NCI-H345 treated with DMSO at 0.1 percent for 48 hours (cell line): ENCODE measurements around the gene PRKAG3.

Source experiments
- DNase-seq: peaks from one replicate; lab custom pipeline; 2025; ENCODE audit not compliant: unreplicated experiment; lab: John Stamatoyannopoulos, UW

Gene PRKAG3

DNA sequence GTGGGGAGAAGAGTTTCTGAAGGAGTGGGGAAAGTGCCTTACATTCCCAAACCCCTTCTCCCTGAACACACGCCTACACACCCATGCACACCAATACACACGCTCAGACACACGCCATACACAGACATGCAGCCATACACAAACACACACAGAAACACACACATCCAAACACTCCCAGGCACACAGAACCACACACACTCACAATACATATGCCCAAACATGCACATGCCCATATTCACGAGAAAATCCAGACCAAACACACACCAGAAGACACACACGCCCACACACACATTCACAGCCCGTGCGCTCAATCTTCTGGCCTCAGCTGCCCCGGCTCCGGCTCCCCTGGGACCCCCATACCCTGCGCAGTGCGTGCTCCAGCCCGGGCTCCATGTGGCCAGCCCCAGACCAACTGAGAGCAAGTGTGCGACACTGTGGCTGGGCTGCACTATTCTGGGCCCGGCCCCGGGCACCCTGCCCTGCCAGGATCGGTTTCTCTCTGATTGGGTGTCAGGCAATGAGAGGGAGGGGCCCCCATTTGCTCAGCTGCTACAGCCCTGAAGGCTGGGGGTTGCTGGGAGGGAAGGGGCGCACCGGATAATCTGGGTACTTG is at the start of gene PRKAG3:
TSS of gene PRKAG3 (minus strand) at position 426 of the 613 bp plus-strand sequence.
- DNase-seq: no peak

DNA sequence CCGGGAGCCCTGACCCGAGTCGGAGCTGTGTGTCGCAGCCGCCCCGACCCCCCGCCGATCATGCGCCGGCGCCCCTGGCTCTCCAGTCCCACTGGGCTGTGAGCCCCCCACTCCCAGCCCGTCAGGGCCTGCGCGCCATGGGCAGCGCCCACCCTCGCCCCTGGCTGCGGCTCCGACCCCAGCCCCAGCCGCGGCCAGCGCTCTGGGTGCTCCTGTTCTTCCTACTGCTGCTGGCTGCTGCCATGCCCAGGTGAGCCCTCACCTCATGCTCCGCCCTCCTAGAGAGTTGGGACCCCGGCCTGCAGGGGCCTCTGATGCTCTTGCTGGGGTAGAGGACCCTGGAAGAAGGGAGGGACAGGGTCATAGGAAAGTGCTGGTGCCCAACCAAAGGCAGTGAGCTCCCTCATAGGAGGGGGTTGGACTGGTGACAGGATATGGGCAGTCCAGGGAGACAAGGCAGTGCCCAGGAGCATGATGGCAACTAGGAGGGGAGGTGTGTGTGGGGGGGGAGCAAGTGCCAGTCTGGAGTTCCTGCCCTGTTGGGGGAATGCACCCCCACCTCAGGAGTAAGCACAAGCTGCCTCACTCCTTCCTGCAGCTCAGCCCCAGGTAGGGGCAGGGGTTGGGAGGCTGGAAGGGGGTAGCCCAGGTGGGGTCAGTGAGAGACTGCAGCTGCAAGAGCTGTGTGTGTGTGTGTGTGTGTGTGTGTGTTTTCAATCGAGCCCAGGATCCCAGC is 49.4 kb upstream of the PRKAG3 start:
- no peak for DNase-seq

DNA sequence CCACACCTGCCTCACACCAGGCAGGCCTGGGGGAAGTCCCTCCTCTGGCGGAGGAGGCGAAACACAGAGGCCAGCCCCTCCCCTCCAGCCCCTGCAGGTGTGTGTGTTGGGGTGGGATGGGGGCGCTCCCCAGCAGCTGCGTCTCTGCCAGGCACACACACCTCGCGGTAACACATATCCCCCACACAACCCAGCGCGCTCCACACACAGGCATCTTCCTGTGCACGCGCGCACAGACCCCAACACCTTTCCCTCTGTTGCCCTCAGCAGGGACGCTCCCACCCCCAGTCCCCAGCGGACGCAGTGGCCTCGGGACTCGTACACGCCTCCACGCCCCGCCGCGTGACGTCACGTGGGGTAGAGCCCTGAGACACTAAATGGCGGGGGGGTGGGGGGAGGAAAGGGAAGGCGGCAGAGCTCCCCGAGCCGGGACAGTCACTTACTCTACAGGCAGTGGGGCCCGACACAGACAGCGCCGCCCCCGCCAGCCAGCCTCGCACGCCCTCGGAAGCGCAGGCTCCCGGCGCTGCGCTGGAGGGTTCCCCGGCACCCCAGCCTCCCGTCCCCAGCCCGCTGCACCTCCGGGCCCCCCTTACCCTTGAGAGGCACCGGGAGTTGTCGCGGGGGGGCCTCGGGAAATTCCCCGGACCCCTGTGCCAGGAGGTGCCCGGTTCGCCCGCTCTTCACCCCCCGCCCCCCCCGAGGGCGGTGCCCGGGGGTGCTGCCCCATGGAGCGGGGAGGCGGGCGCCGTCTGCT is 48.7 kb upstream of the PRKAG3 start, which contains the start of gene WNT10A:
TSS of gene WNT10A (plus strand) at position 751 of the 757 bp plus-strand sequence. CDS start 144 bp downstream, outside the sequence.
- DNase-seq: peak; percentile 33

DNA sequence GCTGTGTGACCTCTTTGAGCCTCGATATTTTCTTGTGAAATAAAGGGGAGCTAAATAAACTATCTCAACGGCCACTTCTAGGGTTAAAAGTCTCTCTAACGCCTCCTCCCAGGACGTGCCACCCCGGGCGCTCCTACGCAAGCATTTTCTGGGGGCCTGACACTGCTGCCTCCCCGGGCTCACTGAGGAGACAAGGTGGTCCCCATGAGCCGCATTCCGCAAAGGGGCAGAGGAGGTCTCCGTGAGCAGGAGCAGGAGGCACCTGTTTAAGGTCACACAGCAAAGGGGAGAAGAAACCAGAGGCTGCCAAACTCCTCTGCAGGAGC is 48.1 kb upstream of the PRKAG3 start:
- no peak for DNase-seq

DNA sequence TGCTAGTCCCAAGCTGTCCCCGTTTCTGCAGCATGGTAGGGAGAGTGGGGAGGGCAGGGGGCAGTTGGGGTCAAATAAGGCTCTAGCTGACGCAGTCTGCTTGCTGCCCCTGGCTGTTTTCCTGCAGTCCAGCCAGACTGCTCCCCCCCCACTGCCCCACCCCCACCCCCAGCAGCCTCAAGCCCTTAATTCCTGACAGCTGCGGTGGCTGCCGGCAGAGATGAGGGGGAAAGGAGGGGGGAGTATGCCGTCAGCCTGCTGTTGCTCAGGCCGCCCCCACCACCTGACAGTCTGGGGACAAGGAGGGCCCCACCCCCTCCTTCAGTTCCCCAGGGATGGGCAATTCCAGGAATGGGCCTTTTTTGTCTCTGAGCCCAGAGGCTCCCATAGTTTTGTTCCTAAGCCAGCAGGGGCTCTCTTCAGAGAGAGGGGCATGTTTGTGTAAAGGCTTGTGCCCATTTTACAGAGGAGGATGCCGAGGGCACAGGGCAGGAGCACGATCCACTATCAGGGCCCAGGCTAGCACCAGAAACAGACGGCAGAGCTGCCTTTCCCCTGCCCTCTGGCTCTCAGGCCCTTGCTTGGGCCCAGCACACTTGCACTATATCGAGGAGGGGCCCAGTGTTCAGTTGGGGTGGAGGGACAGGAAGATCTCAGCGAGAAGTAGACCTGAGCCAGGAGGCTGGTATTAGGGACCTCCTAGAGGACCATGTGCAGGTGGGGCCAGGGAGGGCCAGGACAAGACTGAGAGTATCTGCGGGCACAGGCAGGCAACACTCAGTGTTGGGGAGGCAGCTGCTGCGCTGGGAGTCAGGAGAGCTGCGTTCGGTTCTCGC is 47.5 kb upstream of the PRKAG3 start:
- DNase-seq: no peak

DNA sequence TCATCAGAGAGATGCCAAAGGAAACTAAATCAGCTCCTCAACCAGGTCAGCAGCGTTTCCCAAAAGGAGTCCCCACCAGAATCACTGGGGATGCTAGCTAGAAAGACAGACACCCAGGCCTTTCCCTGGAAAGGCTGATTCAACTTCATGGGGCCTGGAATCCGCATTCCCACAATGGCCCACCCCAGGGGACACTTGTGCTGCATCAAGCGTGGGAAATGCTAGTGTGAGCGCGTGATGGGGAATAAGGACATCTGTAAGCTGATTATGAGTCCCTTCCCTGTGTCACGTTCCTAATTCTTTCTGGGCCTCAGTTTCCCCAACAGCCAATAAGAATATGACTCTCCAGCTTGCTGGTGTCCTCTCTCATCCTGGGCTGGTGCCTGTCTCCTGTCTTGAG is 46.9 kb upstream of the PRKAG3 start:
- no peak for DNase-seq

DNA sequence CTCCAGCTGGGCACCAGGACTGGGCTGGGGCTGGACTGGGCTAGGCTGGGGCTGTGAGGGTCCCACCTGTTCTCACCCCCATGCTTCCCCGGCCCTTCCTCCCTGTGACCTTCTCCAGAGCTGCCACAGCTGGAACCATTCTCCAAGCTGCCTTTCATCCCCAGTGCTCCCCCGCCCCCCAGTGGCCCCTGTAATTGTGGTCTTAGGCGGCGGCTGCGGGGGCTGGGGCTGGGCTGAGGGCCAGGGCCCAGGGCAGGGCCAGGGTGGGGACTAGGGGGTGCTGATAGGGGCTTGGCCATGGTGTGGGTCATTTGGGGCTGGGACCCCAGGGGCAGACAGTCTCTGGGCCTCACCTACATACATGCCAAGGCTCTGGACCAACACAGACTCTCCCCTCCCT is 46.3 kb upstream of the PRKAG3 start:
- no peak for DNase-seq

DNA sequence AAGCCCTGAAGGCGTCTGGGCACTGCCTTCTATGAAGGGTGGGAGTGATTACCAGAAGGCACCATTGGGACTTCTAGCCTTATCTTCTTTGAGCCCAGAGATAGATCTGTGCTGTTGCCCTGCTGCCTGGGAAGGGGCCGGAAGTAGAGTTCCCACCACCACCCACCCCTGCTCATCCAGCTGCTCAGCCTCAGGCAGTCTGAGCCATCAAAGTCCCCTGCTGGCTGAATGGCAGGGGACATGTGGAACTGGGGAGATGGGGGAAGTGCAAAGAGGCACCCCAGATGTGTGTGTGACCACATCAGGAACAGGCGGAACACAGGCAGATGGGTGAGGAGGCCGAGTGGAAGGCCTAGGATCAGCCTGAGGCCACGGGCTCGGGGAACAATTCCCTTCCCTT is 45.7 kb upstream of the PRKAG3 start:
- DNase-seq: no peak

DNA sequence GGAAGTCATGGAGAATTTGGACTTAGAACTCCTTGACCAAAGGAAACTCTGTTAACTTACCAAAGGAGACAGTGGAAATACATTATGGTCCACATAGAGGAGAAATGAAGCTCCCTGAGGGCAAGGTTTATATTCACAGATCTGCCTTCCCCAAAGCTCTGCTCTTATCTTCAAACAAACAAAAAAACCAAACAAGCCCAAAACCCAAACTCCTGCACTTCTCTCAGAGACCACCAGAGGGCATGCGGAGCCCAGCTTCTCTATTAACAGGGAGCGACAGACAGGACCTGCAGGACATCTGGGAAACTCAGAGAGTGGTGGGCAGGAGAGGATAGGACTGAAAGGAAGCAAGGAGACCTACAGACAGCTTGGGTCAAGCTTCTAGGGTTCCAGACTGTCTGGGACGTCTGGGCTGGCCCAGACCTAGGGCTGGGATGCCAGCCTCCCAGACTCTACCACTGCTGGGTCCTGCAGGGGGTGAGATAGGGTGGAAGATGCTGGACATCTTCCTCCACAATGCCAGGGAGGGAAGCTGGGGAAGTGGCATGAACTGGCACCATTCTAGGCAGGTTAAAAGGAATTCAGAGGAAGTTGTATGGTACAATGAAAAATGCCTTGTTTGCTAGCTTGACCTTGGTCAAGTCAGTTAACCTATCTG is 45.1 kb upstream of the PRKAG3 start:
- peak; percentile 55 for DNase-seq

DNA sequence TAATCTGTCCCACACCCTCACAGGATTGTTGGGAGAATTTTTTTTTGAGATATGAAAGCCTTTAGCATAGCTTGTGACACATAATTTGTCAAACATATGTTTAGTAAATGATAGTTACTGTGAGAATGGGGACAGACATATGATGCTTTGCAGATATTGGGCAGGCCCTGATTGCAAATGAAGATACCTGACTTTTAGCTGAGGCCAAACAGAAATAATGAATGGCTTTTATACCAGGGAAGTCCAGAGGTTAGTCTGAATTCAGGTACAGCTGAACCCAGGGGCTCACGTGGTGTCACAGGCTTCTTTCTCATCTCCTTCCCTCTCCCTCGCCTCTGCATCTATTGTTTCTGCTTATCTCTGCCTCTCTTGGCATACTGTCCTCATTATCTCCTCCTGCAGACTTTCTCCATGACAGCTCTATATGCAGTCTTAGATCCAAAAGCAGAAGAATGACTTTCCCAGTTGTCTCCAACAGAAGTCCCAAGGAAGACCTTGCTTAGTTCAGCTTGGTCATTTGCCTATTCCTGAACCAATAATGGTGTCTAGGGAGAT is 44.2 kb upstream of the PRKAG3 start:
- no peak for DNase-seq

DNA sequence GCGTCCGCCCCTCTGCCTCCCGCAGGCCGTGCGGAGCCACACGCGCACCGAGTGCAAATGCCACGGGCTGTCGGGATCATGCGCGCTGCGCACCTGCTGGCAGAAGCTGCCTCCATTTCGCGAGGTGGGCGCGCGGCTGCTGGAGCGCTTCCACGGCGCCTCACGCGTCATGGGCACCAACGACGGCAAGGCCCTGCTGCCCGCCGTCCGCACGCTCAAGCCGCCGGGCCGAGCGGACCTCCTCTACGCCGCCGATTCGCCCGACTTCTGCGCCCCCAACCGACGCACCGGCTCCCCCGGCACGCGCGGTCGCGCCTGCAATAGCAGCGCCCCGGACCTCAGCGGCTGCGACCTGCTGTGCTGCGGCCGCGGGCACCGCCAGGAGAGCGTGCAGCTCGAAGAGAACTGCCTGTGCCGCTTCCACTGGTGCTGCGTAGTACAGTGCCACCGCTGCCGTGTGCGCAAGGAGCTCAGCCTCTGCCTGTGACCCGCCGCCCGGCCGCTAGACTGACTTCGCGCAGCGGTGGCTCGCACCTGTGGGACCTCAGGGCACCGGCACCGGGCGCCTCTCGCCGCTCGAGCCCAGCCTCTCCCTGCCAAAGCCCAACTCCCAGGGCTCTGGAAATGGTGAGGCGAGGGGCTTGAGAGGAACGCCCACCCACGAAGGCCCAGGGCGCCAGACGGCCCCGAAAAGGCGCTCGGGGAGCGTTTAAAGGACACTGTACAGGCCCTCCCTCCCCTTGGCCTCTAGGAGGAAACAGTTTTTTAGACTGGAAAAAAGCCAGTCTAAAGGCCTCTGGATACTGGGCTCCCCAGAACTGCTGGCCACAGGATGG is 42.0 kb upstream of the PRKAG3 start:
- DNase-seq: no peak

DNA sequence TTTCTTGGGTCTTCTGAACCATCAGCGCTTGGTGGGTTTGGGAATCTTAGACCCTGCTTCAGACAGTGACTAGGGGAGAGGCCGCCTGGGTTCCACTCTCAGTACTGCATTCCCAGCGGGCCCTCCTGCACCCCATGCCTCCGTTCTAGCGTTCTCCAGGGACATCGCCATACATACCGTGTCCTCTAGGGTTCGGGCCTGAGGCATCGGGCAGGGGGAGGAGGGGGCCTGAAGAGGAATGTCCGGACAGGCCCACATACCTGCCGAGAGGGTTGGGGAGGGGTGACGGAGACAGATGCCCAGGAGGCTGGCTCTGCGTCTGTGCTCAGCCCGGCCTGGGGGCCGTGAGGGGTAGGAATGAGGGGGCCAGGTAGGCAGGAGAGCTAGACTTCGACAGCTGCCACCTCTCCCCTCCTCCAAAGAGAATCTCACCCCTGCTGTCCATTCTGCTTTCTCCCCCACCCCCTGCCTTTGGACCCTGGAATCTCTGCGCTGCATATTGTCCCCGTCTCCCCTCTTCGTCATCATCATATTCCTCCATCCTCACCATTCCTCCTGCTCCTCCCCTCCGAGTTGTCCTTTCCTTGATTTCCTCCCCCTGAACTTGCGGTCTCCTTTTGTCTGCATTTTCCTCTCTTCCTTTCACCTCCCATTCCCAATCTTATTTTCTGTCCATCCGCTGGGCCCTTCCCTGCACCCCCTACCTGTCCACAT is 41.2 kb upstream of the PRKAG3 start:
- DNase-seq: no peak

DNA sequence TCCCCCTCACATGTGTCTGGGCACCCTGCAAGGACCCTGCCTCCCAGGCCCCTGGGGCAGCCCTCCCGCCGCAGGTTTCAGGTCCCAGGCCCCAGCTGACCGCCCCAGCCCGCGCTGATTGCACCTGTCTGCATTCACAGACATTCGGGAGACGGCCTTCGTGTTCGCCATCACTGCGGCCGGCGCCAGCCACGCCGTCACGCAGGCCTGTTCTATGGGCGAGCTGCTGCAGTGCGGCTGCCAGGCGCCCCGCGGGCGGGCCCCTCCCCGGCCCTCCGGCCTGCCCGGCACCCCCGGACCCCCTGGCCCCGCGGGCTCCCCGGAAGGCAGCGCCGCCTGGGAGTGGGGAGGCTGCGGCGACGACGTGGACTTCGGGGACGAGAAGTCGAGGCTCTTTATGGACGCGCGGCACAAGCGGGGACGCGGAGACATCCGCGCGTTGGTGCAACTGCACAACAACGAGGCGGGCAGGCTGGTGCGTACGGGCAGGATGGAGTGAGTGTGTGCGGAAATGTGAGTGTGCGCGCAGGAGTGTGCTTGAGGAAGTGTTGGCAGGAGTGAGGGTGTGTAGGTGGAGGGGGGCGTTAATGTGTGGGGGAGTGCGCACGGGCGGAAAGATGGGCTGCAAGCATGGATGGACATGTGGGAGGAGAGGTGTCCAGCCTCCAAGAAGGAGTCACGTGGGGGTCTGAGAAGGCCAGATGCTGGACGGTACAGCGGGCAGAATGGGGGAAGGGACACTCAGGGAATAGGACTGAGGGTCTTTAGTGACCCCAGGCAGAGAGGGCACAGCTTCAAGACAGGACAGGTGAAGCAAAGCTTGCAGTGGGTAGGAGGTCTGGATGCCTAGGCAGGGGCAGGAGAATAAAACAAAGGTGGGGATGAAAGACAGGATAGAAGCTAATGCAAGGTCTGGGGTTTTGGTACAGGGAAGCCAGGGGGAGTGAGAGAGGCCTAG is 40.0 kb upstream of the PRKAG3 start:
- no peak for DNase-seq

DNA sequence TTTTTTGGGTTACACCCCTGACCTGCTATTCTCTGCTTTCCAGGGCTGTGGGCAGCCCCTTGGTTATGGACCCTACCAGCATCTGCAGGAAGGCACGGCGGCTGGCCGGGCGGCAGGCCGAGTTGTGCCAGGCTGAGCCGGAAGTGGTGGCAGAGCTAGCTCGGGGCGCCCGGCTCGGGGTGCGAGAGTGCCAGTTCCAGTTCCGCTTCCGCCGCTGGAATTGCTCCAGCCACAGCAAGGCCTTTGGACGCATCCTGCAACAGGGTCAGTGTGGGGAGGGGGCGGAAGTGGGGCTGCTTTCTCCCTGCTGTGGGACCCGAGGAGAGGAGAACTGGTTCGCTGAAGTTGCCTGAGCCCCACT is 39.4 kb upstream of the PRKAG3 start:
- no peak for DNase-seq

DNA sequence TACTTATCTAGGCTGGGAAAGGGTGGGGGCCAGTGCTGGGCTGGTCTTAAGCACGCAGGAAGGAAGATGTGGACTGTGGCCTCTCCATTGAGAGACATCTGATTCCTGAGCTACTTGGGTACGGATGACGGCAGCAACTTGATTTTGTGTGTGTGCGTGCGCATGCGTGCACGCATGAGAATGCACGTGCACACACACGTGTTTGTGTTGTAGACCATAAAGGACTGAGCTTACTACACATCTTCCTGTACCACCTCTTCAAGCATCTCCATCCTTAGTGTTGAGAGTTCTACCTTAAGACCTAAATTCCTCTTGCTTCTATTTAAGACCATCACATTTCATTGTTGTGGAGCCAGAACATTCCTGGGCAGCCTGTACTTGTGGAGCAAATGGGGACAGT is 37.5 kb upstream of the PRKAG3 start:
- no peak for DNase-seq

DNA sequence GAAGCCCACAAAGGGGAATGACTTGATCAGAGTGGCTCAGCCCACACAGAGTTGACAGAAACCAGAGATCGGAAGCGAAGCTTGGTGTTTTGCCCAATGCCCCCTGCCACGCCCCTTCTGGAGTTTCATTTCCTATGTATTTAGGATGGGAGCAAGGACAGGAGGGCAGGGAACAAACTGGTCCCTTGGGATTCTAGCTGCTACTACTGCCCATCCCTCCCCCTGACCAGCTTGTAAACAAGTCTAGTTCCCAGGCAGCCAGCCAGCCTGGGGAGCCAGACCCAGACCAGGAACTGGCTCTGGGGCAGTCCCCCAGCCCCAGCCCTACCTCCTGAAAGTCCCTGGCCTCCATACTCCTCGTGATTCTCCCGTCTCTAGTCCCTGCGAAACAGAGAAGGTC is 36.3 kb upstream of the PRKAG3 start:
- no peak for DNase-seq

DNA sequence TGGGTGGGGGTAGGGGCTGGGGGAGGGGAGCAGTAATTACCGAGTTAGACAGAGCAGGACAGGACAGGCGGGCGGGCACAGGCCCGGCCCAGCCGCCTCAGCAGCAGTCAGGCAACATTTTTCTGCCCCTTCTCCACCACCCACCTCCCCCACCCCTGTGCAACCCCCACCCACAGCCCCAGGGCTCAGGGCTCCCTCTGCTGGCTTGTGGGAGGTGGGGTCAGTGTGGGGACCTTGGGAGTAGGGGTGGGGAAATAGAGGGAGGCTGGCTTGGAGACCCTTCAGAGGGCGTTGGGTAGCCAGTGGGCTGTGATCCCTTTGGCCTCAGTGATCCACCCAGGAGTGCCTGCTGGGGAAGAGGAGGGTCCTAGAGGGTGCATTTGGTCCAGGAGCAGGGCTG is 34.4 kb upstream of the PRKAG3 start:
- no peak for DNase-seq

DNA sequence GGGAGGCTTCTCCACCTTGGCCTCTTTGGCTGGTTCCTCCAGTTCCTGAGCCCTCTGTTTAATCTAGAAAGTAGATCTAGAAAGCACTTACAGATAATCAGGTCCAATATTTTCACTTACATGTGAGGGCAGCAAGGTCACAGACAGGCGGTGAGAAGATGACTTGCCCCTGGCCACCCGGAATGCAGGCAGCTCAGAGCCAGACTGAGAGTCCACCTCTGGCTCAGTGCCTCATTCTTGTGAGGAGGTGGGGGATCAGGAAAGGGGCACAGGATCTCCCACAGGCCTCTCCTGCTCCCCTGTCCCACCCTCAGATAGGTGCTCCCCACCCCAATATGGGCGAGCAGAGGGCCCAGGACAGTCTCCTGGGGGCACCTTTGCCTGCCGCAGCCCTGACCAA is 33.8 kb upstream of the PRKAG3 start:
- DNase-seq: no peak
